Muscle layer of colon (tissue), 2 donors: ENCODE results near the gene TMEM100.

Experiments
- H3K27ac ChIP-seq: one replicate; pipeline ENCODE4 v1.7.0; 2013; ENCODE audit warnings: low read depth, mild to moderate bottlenecking, low read length, moderate library complexity
- H3K27me3 ChIP-seq, 2 donors: one replicate each; pipeline ENCODE4 v1.7.0; 2013; ENCODE audit warnings: low read length in 2 of 2, mild to moderate bottlenecking in 2 of 2; ENCODE audit not compliant: insufficient read depth in 2 of 2, control insufficient read depth in 1 of 2
- H3K36me3 ChIP-seq: one replicate; pipeline ENCODE4 v1.7.0; 2013; ENCODE audit warnings: mild to moderate bottlenecking, low read length; ENCODE audit not compliant: insufficient read depth
- H3K4me1 ChIP-seq: one replicate; pipeline ENCODE4 v1.7.0; 2013; ENCODE audit warnings: mild to moderate bottlenecking, low read length; ENCODE audit not compliant: insufficient read depth
- H3K4me3 ChIP-seq, 2 donors: one replicate each; pipeline ENCODE4 v1.7.0; 2013; ENCODE audit warnings: low read length in 2 of 2, low read depth in 1 of 2, mild to moderate bottlenecking in 1 of 2, moderate library complexity in 1 of 2
- H3K9ac ChIP-seq: one replicate; pipeline ENCODE4 v1.7.0; 2013; ENCODE audit warnings: low read length
- H3K9me3 ChIP-seq: one replicate; pipeline ENCODE4 v1.7.0; 2013; ENCODE audit warnings: mild to moderate bottlenecking, low read length
- donor health status: abdominal sarcoma.
- donor health status: Adenocarcinoma of cecum.

The TMEM100 gene

GRCh38 chr17:55758171-55758570 is 35.5 kb upstream of the TMEM100 start:
- H3K36me3 ChIP-seq, result peaks cover 12% of the 10 kb centered on the region
- H3K4me3 ChIP-seq, result no peak overlapping the region
- no peaks in the 10 kb centered on the region for H3K9me3 ChIP-seq
- H3K4me1 ChIP-seq, result peaks cover 11% of the 10 kb centered on the region
- no peak overlapping the region for H3K27ac ChIP-seq
- no peak overlapping the region for H3K9ac ChIP-seq
- no peaks in the 10 kb centered on the region for H3K27me3 ChIP-seq

- Histone ChIP-seq H3K4me1 (peaks cover 16% of the 10 kb centered on the region), H3K27ac (no peak overlapping the region)
Observed at GRCh38 chr17:55757659-55758058, 35.0 kb upstream of the TMEM100 start.

GRCh38 chr17:55756689-55757088 is 34.0 kb upstream of the TMEM100 start:
- Histone ChIP-seq H3K36me3 (peaks cover 12% of the 10 kb centered on the region), H3K27ac (no peak overlapping the region), H3K9me3 (no peaks in the 10 kb centered on the region), H3K9ac (no peak overlapping the region), H3K27me3 (no peaks in the 10 kb centered on the region), H3K4me1 (peaks cover 26% of the 10 kb centered on the region), H3K4me3 (no peak overlapping the region)

More at GRCh38 chr17:55757659-55758058, 35.0 kb upstream of the TMEM100 start:
- Histone ChIP-seq H3K9me3 (no peaks in the 10 kb centered on the region), H3K27me3 (no peaks in the 10 kb centered on the region), H3K4me3 (no peak overlapping the region), H3K36me3 (peaks cover 12% of the 10 kb centered on the region), H3K9ac (no peak overlapping the region)

- Histone ChIP-seq H3K4me3 (peak overlapping the region; percentile 84 to 85), H3K9ac (peak overlapping the region; percentile 39), H3K27ac (peak overlapping the region; percentile 79), H3K4me1 (peaks cover 21% of the 10 kb centered on the region), H3K36me3 (peaks cover 12% of the 10 kb centered on the region), H3K9me3 (no peaks in the 10 kb centered on the region), H3K27me3 (no peaks in the 10 kb centered on the region)
Observed at GRCh38 chr17:55751720-55752250, 29.1 kb upstream of the TMEM100 start.

- Histone ChIP-seq H3K9ac (peak within 1 kb of the TSS; percentile 39), H3K4me1 (peaks cover 21% of the 10 kb centered on the region), H3K36me3 (peaks cover 12% of the 10 kb centered on the region), H3K27ac (peak within 1 kb of the TSS; percentile 79), H3K9me3 (no peaks in the 10 kb centered on the region), H3K27me3 (no peaks in the 10 kb centered on the region), H3K4me3 (peak within 1 kb of the TSS; percentile 84 to 85)
Observed at GRCh38 chr17:55750750-55751657, 28.3 kb upstream of the TMEM100 start, which contains the start of gene PCTP. PCTP (plus strand) TSS chr17:55751051; CDS start chr17:55751104, 53 bp downstream.

GRCh38 chr17:55749985-55750384 is 27.3 kb upstream of the TMEM100 start:
- Histone ChIP-seq H3K27me3 (no peaks in the 10 kb centered on the region), H3K4me1 (peaks cover 21% of the 10 kb centered on the region), H3K9ac (no peak overlapping the region), H3K27ac (no peak overlapping the region), H3K4me3 (no peak overlapping the region), H3K36me3 (peaks cover 12% of the 10 kb centered on the region), H3K9me3 (no peaks in the 10 kb centered on the region)

- Histone ChIP-seq H3K27me3 (no peaks in the 10 kb centered on the region), H3K4me1 (peaks cover 21% of the 10 kb centered on the region), H3K36me3 (peaks cover 6% of the 10 kb centered on the region), H3K27ac (no peak overlapping the region), H3K4me3 (no peak overlapping the region), H3K9ac (no peak overlapping the region), H3K9me3 (no peaks in the 10 kb centered on the region)
Observed at GRCh38 chr17:55748841-55749240, 26.2 kb upstream of the TMEM100 start.

- no peak overlapping the region for H3K9ac ChIP-seq
- H3K36me3 ChIP-seq, result no peaks in the 10 kb centered on the region
- H3K4me3 ChIP-seq, result no peak overlapping the region
- H3K4me1 ChIP-seq, result peaks cover 7% of the 10 kb centered on the region
- H3K9me3 ChIP-seq, result no peaks in the 10 kb centered on the region
- no peaks in the 10 kb centered on the region for H3K27me3 ChIP-seq
- no peak overlapping the region for H3K27ac ChIP-seq
Observed at GRCh38 chr17:55747209-55747608, 24.5 kb upstream of the TMEM100 start.

GRCh38 chr17:55746466-55746865 is 23.8 kb upstream of the TMEM100 start:
- Histone ChIP-seq H3K4me3 (no peak overlapping the region), H3K9ac (no peak overlapping the region), H3K4me1 (no peaks in the 10 kb centered on the region), H3K36me3 (no peaks in the 10 kb centered on the region), H3K27me3 (no peaks in the 10 kb centered on the region), H3K27ac (no peak overlapping the region), H3K9me3 (no peaks in the 10 kb centered on the region)

- no peak overlapping the region for H3K9ac ChIP-seq
- no peaks in the 10 kb centered on the region for H3K9me3 ChIP-seq
- H3K36me3 ChIP-seq, result no peaks in the 10 kb centered on the region
- H3K4me1 ChIP-seq, result no peaks in the 10 kb centered on the region
- H3K27ac ChIP-seq, result no peak overlapping the region
- no peak overlapping the region for H3K4me3 ChIP-seq
- H3K27me3 ChIP-seq, result no peaks in the 10 kb centered on the region
Observed at GRCh38 chr17:55745258-55745657, 22.6 kb upstream of the TMEM100 start.

- H3K4me3 ChIP-seq, result no peak overlapping the region
Observed at GRCh38 chr17:55743103-55743679, 20.5 kb upstream of the TMEM100 start.

More at GRCh38 chr17:55743103-55743679, 20.5 kb upstream of the TMEM100 start:
- no peaks in the 10 kb centered on the region for H3K4me1 ChIP-seq
- no peaks in the 10 kb centered on the region for H3K36me3 ChIP-seq
- no peaks in the 10 kb centered on the region for H3K27me3 ChIP-seq
- H3K27ac ChIP-seq, result no peak overlapping the region
- no peaks in the 10 kb centered on the region for H3K9me3 ChIP-seq
- H3K9ac ChIP-seq, result no peak overlapping the region
